GM23338 (cell line): Measurements from ENCODE around the gene DRAM1. TPM values are rescaled to one million over a fixed set of nuclear protein-coding genes. Genes with fewer than 3 reads are reported as not detected.

ENCODE experiments used
- ATAC-seq: fragments of 200-7000 bp; cut with Tn5 transposase; 3 replicates; pipeline ENCODE4 v1.9.1; 2020
- DNase-seq: peaks from one replicate; pipeline ENCODE4 v3.0.0-alpha.2; 2015; ENCODE audit warnings: low spot score
- H2AFZ ChIP-seq: fragments of 200-600 bp; sonication (generic); 2 replicates; pipeline ENCODE4 v1.8.0; 2016; ENCODE audit warnings: antibody characterized with exemption, mild to moderate bottlenecking, moderate library complexity
- H3F3A ChIP-seq: fragments of 200-600 bp; sonication (generic); replicated peaks from 2 replicates; pipeline ENCODE4 v1.8.0; 2017; ENCODE audit warnings: antibody characterized with exemption, mixed run types, low read depth
- H3K27ac ChIP-seq: fragments of 200-600 bp; sonication (generic); 2 replicates; pipeline ENCODE4 v1.6.1; 2016; ENCODE audit warnings: low read depth
- H3K27me3 ChIP-seq: fragments of 200-600 bp; sonication (generic); 2 replicates; pipeline ENCODE4 v1.8.0; 2016; ENCODE audit warnings: mild to moderate bottlenecking, mixed run types, moderate library complexity; ENCODE audit not compliant: insufficient read depth
- H3K36me3 ChIP-seq: fragments of 200-600 bp; sonication (generic); 2 replicates; pipeline ENCODE4 v1.8.0; 2016; ENCODE audit warnings: mild to moderate bottlenecking; ENCODE audit not compliant: insufficient read depth
- H3K4me1 ChIP-seq: fragments of 200-600 bp; sonication (generic); 2 replicates; pipeline ENCODE4 v1.8.0; 2016; ENCODE audit warnings: mild to moderate bottlenecking, moderate library complexity; ENCODE audit not compliant: insufficient read depth
- H3K4me2 ChIP-seq: fragments of 200-600 bp; sonication (generic); 2 replicates; pipeline ENCODE4 v1.7.1; 2017; ENCODE audit warnings: mixed run types
- H3K4me3 ChIP-seq: fragments of 200-600 bp; sonication (generic); 2 replicates; pipeline ENCODE4 v1.6.1; 2016; ENCODE audit warnings: mixed run types
- H3K79me2 ChIP-seq: fragments of 200-600 bp; sonication (generic); replicated peaks from 2 replicates; pipeline ENCODE4 v1.8.0; 2017; ENCODE audit warnings: mild to moderate bottlenecking; ENCODE audit not compliant: insufficient read depth
- H3K9me2 ChIP-seq: fragments of 200-600 bp; sonication (generic); 2 replicates; pipeline ENCODE4 v1.8.0; 2017; ENCODE audit not compliant: insufficient read depth
- H4K20me1 ChIP-seq: fragments of 200-600 bp; sonication (generic); replicated peaks from 2 replicates; pipeline ENCODE4 v1.8.0; 2017; ENCODE audit warnings: mild to moderate bottlenecking; ENCODE audit not compliant: insufficient read depth
- H3K27ac Mint-ChIP-seq: 2 replicates; pipeline ENCODE4 v1.8.0; 2020; ENCODE audit warnings: inconsistent platforms, mild to moderate bottlenecking, moderate library complexity, mixed read lengths
- H3K27me3 Mint-ChIP-seq: 3 replicates; pipeline ENCODE4 v1.8.0; 2022; ENCODE audit warnings: low read depth, mild to moderate bottlenecking, moderate library complexity, mixed read lengths, inconsistent platforms; ENCODE audit not compliant: insufficient read depth, poor library complexity
- H3K36me3 Mint-ChIP-seq: 3 replicates; pipeline ENCODE4 v1.8.0; 2021; ENCODE audit warnings: low read depth, mild to moderate bottlenecking, inconsistent platforms, moderate library complexity, mixed read lengths
- H3K4me1 Mint-ChIP-seq: 3 replicates; pipeline ENCODE4 v1.8.0; 2020; ENCODE audit warnings: mild to moderate bottlenecking, inconsistent platforms, mixed read lengths
- H3K4me3 Mint-ChIP-seq: 3 replicates; pipeline ENCODE4 v1.8.0; 2021; ENCODE audit warnings: moderate library complexity, mild to moderate bottlenecking, inconsistent platforms, mixed read lengths
- H3K9me3 Mint-ChIP-seq: 3 replicates; pipeline ENCODE4 v1.8.0; 2020; ENCODE audit warnings: moderate library complexity, mild to moderate bottlenecking, inconsistent platforms, mixed read lengths
- CREB1 ChIP-seq: fragments of 250-450 bp; sonication (Bioruptor Pico); IDR thresholded peaks from 2 replicates; pipeline ENCODE4 v1.5.0; 2020; ENCODE audit warnings: low read depth, mild to moderate bottlenecking, moderate library complexity
- CTCF ChIP-seq, 2 experiments: fragments of 200-600 bp in 1 of 2; sonication (generic) in 1 of 2; conservative IDR thresholded peaks; 2 replicates each; pipeline versions ENCODE4 v1.5.1 to v1.6.1; 2016 to 2017; ENCODE audit warnings: antibody characterized with exemption in 2 of 2, low read depth in 2 of 2, mild to moderate bottlenecking in 2 of 2, moderate library complexity in 1 of 2
- ETS1 ChIP-seq: IDR thresholded peaks from 2 replicates; pipeline ENCODE4 v1.6.1; 2016; ENCODE audit warnings: antibody characterized with exemption
- EZH2 ChIP-seq: fragments of 200-600 bp; sonication (generic); IDR thresholded peaks from one replicate; pipeline ENCODE4 v1.8.0; 2017; ENCODE audit warnings: antibody characterized with exemption, mild to moderate bottlenecking, low read depth; ENCODE audit not compliant: unreplicated experiment
- EZH2phosphoT487 ChIP-seq: fragments of 200-600 bp; sonication (generic); IDR thresholded peaks from one replicate; pipeline ENCODE4 v1.8.1; 2018; ENCODE audit warnings: antibody characterized with exemption; ENCODE audit not compliant: unreplicated experiment
- JUNB ChIP-seq: IDR thresholded peaks from one replicate; pipeline ENCODE4 v1.6.1; 2016; ENCODE audit warnings: antibody characterized with exemption; ENCODE audit not compliant: unreplicated experiment
- NANOG ChIP-seq: IDR thresholded peaks from 2 replicates; pipeline ENCODE4 v1.6.1; 2016; ENCODE audit warnings: antibody characterized with exemption, borderline replicate concordance
- POLR2AphosphoS5 ChIP-seq: IDR thresholded peaks from 2 replicates; pipeline ENCODE4 v1.6.1; 2016; ENCODE audit warnings: antibody characterized with exemption, low read depth
- STAT1 ChIP-seq: IDR thresholded peaks from one replicate; pipeline ENCODE4 v1.6.1; 2016; ENCODE audit warnings: antibody characterized with exemption; ENCODE audit not compliant: unreplicated experiment
- ZNF114 ChIP-seq: fragments of 250-450 bp; sonication (Bioruptor Pico); IDR thresholded peaks from 2 replicates; pipeline ENCODE4 v1.5.0; 2020; ENCODE audit warnings: mild to moderate bottlenecking, moderate library complexity
- ZNF331 ChIP-seq: fragments of 250-450 bp; sonication (Bioruptor Pico); IDR thresholded peaks from 2 replicates; pipeline ENCODE4 v1.5.0; 2020; ENCODE audit warnings: low read depth, mild to moderate bottlenecking, moderate library complexity
- polyA plus RNA-seq: library from polyadenylated mRNA; unstranded; fragments of >200 nt; fragmentation: Nextera tagmentation; extraction: Ambion mirVana; gene quantifications from 2 replicates; pipeline ENCODE4 v1.2.1, GENCODE V29; 2016
- total RNA-seq: library from RNA; depleted of rRNA; stranded (reverse); fragments of >200 nt; shearing (Covaris generic); gene quantifications from 2 replicates; pipeline ENCODE4 v1.2.3, GENCODE V29; 2014
- TF ChIP-seq, protein P1 (sequence below): IDR thresholded peaks from one replicate; pipeline ENCODE4 v1.6.1; 2018; ENCODE audit warnings: antibody characterized with exemption; ENCODE audit not compliant: unreplicated experiment
- TF ChIP-seq, protein P2 (sequence below): fragments of 250-450 bp; sonication (Bioruptor Pico); IDR thresholded peaks from 2 replicates; pipeline ENCODE4 v1.5.0; 2020; ENCODE audit warnings: mild to moderate bottlenecking, moderate library complexity

The DRAM1 gene
- total and polyA plus RNA-seq, 2 experiments from 2014 or later = 5.7 to 8.5 TPM

GRCh38 chr12:101829639-101830366 lies 47.6 kb upstream of the DRAM1 start:
- H3K27me3 Mint-ChIP-seq = peaks cover 2% of the 10 kb centered on the region
- H3K9me3 Mint-ChIP-seq = no peaks in the 10 kb centered on the region
- peak overlapping the region; percentile 97 for H3K4me3 Mint-ChIP-seq
- Histone ChIP-seq H3K36me3 (no peaks in the 10 kb centered on the region), H3K79me2 (peaks cover 57% of the 10 kb centered on the region), H2AFZ (peak overlapping the region; percentile 90; the same call in 1 of the 2 replicates), H3K4me2 (peak overlapping the region; percentile 94), H3K4me1 (peaks cover 32% of the 10 kb centered on the region), H3K4me3 (peak overlapping the region; percentile 98), H3K9me2 (no peaks in the 10 kb centered on the region), H3F3A (no peaks in the 10 kb centered on the region), H3K27ac (peak overlapping the region; percentile 77), H3K27me3 (no peaks in the 10 kb centered on the region), H4K20me1 (no peaks in the 10 kb centered on the region)
- DNase-seq (no peak), ATAC-seq (peak; percentile 12)
- no peaks in the 10 kb centered on the region; the same call in 2 of the 3 replicates for H3K36me3 Mint-ChIP-seq
- H3K4me1 Mint-ChIP-seq = peaks cover 29% of the 10 kb centered on the region
- H3K27ac Mint-ChIP-seq = peak overlapping the region; percentile 88; the same call in 1 of the 2 replicates
- TF ChIP-seq EZH2 (no peak), ZNF331 (CRISPR knock-in tag) (no peak), CTCF (conservative IDR thresholded peaks at IDR 0.05; ENCODE audit: low read depth in 2 of 2) (no peak), EZH2phosphoT487 (no peak), JUNB (no peak), STAT1 (no peak), ETS1 (no peak), NANOG (no peak), CREB1 (CRISPR knock-in tag) (no peak), POLR2AphosphoS5 (no peak), ZNF114 (CRISPR knock-in tag) (no peak)
- TF ChIP-seq, protein P1, sequence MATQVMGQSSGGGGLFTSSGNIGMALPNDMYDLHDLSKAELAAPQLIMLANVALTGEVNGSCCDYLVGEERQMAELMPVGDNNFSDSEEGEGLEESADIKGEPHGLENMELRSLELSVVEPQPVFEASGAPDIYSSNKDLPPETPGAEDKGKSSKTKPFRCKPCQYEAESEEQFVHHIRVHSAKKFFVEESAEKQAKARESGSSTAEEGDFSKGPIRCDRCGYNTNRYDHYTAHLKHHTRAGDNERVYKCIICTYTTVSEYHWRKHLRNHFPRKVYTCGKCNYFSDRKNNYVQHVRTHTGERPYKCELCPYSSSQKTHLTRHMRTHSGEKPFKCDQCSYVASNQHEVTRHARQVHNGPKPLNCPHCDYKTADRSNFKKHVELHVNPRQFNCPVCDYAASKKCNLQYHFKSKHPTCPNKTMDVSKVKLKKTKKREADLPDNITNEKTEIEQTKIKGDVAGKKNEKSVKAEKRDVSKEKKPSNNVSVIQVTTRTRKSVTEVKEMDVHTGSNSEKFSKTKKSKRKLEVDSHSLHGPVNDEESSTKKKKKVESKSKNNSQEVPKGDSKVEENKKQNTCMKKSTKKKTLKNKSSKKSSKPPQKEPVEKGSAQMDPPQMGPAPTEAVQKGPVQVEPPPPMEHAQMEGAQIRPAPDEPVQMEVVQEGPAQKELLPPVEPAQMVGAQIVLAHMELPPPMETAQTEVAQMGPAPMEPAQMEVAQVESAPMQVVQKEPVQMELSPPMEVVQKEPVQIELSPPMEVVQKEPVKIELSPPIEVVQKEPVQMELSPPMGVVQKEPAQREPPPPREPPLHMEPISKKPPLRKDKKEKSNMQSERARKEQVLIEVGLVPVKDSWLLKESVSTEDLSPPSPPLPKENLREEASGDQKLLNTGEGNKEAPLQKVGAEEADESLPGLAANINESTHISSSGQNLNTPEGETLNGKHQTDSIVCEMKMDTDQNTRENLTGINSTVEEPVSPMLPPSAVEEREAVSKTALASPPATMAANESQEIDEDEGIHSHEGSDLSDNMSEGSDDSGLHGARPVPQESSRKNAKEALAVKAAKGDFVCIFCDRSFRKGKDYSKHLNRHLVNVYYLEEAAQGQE = no peak
- TF ChIP-seq, protein P2, sequence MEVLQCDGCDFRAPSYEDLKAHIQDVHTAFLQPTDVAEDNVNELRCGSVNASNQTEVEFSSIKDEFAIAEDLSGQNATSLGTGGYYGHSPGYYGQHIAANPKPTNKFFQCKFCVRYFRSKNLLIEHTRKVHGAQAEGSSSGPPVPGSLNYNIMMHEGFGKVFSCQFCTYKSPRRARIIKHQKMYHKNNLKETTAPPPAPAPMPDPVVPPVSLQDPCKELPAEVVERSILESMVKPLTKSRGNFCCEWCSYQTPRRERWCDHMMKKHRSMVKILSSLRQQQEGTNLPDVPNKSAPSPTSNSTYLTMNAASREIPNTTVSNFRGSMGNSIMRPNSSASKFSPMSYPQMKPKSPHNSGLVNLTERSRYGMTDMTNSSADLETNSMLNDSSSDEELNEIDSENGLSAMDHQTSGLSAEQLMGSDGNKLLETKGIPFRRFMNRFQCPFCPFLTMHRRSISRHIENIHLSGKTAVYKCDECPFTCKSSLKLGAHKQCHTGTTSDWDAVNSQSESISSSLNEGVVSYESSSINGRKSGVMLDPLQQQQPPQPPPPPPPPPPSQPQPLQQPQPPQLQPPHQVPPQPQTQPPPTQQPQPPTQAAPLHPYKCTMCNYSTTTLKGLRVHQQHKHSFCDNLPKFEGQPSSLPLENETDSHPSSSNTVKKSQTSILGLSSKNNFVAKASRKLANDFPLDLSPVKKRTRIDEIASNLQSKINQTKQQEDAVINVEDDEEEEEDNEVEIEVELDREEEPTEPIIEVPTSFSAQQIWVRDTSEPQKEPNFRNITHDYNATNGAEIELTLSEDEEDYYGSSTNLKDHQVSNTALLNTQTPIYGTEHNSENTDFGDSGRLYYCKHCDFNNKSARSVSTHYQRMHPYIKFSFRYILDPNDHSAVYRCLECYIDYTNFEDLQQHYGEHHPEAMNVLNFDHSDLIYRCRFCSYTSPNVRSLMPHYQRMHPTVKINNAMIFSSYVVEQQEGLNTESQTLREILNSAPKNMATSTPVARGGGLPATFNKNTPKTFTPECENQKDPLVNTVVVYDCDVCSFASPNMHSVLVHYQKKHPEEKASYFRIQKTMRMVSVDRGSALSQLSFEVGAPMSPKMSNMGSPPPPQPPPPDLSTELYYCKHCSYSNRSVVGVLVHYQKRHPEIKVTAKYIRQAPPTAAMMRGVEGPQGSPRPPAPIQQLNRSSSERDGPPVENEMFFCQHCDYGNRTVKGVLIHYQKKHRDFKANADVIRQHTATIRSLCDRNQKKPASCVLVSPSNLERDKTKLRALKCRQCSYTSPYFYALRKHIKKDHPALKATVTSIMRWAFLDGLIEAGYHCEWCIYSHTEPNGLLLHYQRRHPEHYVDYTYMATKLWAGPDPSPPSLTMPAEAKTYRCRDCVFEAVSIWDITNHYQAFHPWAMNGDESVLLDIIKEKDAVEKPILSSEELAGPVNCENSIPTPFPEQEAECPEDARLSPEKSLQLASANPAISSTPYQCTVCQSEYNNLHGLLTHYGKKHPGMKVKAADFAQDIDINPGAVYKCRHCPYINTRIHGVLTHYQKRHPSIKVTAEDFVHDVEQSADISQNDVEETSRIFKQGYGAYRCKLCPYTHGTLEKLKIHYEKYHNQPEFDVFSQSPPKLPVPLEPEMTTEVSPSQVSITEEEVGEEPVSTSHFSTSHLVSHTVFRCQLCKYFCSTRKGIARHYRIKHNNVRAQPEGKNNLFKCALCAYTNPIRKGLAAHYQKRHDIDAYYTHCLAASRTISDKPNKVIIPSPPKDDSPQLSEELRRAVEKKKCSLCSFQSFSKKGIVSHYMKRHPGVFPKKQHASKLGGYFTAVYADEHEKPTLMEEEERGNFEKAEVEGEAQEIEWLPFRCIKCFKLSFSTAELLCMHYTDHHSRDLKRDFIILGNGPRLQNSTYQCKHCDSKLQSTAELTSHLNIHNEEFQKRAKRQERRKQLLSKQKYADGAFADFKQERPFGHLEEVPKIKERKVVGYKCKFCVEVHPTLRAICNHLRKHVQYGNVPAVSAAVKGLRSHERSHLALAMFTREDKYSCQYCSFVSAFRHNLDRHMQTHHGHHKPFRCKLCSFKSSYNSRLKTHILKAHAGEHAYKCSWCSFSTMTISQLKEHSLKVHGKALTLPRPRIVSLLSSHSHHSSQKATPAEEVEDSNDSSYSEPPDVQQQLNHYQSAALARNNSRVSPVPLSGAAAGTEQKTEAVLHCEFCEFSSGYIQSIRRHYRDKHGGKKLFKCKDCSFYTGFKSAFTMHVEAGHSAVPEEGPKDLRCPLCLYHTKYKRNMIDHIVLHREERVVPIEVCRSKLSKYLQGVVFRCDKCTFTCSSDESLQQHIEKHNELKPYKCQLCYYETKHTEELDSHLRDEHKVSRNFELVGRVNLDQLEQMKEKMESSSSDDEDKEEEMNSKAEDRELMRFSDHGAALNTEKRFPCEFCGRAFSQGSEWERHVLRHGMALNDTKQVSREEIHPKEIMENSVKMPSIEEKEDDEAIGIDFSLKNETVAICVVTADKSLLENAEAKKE = no peak
